Effector memory CD4-positive, alpha-beta T cell (primary cell): ENCODE data around the gene DBNDD2.

ENCODE experiments used
- DNase-seq, 3 donors: peaks; one replicate each; pipeline ENCODE4 v3.0.0-alpha.2; 2020
- H3K27ac ChIP-seq: 2 replicates; pipeline ENCODE4 v1.7.0; 2013; ENCODE audit warnings: mild to moderate bottlenecking, low read length, moderate library complexity; ENCODE audit not compliant: insufficient read depth, poor library complexity, severe bottlenecking
- H3K27me3 ChIP-seq: replicated peaks from 2 replicates; pipeline ENCODE4 v1.7.0; 2013; ENCODE audit warnings: mild to moderate bottlenecking, low read length; ENCODE audit not compliant: insufficient read depth, control insufficient read depth, poor library complexity, severe bottlenecking
- H3K36me3 ChIP-seq: 2 replicates; pipeline ENCODE4 v1.7.0; 2013; ENCODE audit warnings: mild to moderate bottlenecking, low read length, moderate library complexity; ENCODE audit not compliant: control insufficient read depth, insufficient read depth
- H3K4me1 ChIP-seq: 2 replicates; pipeline ENCODE4 v1.7.0; 2013; ENCODE audit warnings: low read length, mild to moderate bottlenecking; ENCODE audit not compliant: control insufficient read depth, insufficient read depth, poor library complexity, severe bottlenecking
- H3K4me3 ChIP-seq: 2 replicates; pipeline ENCODE4 v1.7.0; 2013; ENCODE audit warnings: low read length, low read depth, mild to moderate bottlenecking; ENCODE audit not compliant: insufficient read depth, poor library complexity, severe bottlenecking
- H3K9me3 ChIP-seq: 2 replicates; pipeline ENCODE4 v1.7.0; 2013; ENCODE audit warnings: mild to moderate bottlenecking, low read length, moderate library complexity; ENCODE audit not compliant: control insufficient read depth

DBNDD2 gene

DNA sequence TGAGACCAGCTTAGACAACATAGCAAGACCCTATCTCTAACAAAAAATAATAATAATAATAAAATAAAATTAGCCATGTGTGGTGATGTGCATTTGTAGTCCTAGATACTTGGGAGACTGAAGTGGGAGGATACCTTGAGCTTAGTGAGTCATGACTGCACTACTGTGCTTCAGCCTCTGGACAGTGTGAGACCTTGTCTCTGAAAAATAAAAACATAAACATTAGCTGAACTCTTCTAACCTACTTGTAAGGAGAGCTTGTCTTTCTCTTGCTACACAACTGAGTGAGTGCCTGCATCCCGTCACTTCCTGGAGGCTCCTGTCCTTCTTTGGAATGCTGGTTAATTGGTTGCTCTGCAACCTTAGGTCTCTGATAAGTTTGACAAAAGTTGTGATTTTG is 5.1 kb upstream of the DBNDD2 start:
- Histone ChIP-seq H3K27ac (no peak overlapping the region), H3K36me3 (peaks cover 4% of the 10 kb centered on the region)
- DNase-seq: no peak

DNA sequence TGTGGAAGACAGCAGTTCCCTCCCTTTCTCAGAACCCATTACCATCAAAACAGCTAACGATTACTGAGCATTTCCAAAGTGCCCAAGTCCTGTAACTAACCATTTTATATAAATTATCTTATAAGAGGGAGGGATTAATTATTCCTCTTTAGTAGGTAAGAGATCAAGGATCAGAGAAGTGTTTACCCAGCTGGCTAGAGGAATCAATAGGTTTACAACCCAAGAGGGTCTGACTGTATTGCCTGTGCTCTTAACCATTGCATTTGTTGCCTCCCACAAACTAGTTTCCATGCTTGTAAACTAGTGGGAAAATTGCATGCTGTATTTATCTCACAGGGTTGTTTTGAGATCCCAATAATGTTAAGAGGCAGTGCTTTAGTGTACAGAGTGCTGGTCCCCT is 3.7 kb upstream of the DBNDD2 start:
- H3K36me3 ChIP-seq: peaks cover 4% of the 10 kb centered on the region
- H3K9me3 ChIP-seq: peaks cover 9% of the 10 kb centered on the region
- no peak for DNase-seq
- H3K4me1 ChIP-seq: peaks cover 10% of the 10 kb centered on the region
- no peak overlapping the region for H3K27ac ChIP-seq
- H3K4me3 ChIP-seq: no peak overlapping the region
- H3K27me3 ChIP-seq: no peaks in the 10 kb centered on the region

More for the DNA sequence above, 5.1 kb upstream of the DBNDD2 start:
- H3K4me3 ChIP-seq: no peak overlapping the region
- peaks cover 10% of the 10 kb centered on the region for H3K4me1 ChIP-seq
- H3K9me3 ChIP-seq: peaks cover 9% of the 10 kb centered on the region
- H3K27me3 ChIP-seq: no peaks in the 10 kb centered on the region

DNA sequence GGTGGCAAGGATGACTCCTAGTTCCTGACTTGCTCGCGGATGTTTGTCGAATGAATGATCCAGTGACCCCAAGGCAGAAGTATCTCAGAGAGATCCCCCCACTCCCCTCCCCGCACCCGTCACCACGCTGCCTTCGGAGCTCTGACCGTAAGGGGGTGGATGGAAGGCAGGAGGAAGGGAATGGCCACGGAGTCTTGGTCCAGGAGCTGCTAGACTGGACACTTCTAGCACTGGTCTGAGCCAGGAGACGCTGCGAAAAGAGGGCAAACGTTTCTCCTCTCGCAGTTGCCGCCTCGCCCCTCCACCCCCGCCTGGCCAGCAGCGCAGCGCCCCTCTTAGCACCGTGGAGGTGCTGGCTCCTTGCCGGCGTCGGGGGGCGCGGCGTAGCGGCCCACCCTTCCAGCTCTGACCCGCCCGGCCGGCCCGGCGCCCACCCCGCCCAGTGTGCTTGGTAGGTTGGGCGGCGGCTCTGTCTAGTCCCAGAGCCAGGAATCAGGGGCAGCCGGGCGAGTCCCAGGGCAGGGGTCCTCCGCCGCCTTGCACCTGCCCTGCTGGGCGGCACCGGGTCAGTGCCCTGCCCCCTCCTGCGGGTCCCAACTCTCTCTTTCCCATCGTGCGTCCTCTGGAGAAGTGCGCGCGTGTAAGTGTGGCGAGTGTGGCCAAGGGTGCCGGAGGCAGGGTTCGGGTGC is 2.4 kb upstream of the DBNDD2 start:
- H3K27ac ChIP-seq: no peak overlapping the region
- peak overlapping the region; percentile 88 for H3K4me3 ChIP-seq
- H3K4me1 ChIP-seq: peaks cover 10% of the 10 kb centered on the region
- peaks cover 2% of the 10 kb centered on the region for H3K9me3 ChIP-seq
- H3K36me3 ChIP-seq: peaks cover under 1% of the 10 kb centered on the region
- DNase-seq: no peak
- H3K27me3 ChIP-seq: no peaks in the 10 kb centered on the region

DNA sequence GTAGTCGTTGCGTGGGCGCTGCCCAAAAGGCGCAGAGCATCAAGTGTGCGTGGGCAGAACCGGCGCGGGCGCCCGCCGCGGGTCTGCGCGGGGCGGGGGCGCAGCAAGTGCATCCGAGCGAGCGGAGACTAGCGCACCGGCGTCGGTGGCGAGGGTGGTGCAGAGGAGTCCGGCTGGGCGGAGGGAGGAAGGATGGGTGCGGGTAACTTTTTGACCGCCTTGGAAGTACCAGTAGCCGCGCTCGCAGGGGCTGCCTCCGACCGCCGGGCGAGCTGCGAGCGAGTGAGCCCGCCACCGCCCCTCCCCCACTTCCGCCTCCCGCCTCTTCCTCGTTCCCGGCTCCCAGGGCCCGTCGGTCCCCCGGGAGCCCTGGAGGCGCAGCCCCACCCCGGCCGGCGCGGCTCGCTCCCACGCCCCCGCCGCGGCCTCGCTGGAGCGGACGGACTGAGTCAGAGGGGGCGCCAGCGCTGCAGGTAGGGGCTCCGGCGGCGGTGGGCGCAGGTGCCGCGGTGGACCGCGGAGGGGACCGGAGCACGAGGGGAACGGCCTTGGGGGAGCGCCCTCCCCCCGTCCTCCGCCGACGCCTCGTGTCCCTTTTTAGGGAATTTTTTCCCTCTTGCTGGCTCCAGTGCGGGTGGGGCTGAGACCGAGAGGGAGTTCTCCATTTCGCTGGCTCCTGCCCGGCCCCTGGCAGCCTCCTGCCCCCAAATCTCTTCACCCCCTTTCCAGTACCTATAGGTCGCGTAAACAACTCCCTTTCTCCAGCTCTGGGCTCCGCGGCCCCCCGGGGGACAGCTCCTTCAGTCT is 1.6 kb upstream of the DBNDD2 start:
- peak overlapping the region; percentile 43 for H3K27ac ChIP-seq
- no peaks in the 10 kb centered on the region for H3K27me3 ChIP-seq
- H3K4me3 ChIP-seq: peak overlapping the region; percentile 88
- H3K9me3 ChIP-seq: no peaks in the 10 kb centered on the region
- no peaks in the 10 kb centered on the region for H3K36me3 ChIP-seq
- peak in 1 of 3 donors; percentile 34 for DNase-seq
- peaks cover 10% of the 10 kb centered on the region for H3K4me1 ChIP-seq

DNA sequence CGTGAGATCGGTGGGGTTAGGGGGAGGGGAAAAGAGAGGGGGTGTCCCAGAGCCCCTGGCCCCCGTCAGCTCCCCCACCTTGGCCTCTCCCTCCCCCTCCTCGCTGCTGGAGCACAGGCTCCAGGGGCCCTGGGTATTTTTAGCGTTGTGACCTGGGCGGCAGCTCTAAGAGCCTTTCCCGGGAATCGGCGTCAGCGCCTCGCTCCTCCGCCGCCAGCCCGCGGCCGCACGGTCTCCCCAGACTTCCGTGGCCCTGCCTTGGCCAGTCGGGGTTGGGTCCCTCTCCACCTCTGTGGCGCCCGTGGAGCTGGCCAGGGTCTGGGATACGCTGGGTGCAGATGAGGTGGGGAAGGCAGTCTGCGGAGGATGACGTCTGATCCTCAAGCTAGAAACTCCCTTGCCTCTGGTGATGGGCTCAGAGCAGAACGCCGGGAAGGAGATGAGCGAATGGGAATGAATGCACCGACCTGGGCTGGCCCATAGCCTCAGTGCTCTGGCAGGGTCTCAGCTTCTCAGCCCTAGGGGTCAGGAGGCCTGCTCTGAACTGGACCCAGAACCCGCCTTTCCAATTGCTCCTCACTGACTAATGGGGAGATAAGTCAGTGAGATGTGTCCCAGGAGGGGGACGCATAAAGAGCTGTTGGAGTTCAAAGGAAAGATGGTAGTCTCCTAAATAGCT is 883 bp upstream of the DBNDD2 start:
- Histone ChIP-seq H3K36me3 (no peaks in the 10 kb centered on the region), H3K9me3 (no peaks in the 10 kb centered on the region), H3K27me3 (no peaks in the 10 kb centered on the region), H3K4me3 (peak overlapping the region; percentile 88), H3K4me1 (peaks cover 10% of the 10 kb centered on the region), H3K27ac (peak overlapping the region; percentile 43)
- DNase-seq: no peak

DNA sequence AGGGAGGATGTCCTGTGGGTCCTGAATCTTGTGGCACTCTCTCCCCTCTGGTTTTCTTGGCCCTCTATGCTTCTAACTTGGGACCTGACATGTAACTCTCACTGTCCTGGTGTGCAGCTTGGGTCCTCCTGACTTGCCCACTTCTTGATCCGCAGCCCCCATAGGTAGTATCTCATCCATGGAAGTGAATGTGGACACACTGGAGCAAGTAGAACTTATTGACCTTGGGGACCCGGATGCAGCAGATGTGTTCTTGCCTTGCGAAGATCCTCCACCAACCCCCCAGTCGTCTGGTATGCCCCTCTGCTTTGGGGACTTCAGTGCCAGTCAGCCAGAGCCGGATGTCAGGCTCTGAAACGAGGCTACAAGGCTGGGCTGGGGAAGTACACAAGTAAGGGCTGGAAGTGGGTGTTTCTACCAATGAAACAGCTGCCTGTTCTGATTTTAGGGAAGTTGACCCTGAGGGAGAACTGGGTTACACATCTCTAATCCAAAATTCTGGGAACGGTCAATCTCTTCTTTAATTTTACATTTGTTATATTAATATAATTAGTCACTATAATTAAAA is 641 bp downstream of the DBNDD2 start:
- H3K9me3 ChIP-seq: no peaks in the 10 kb centered on the region
- H3K27me3 ChIP-seq: no peaks in the 10 kb centered on the region
- DNase-seq: no peak
- H3K4me3 ChIP-seq: no peak overlapping the region
- no peak overlapping the region for H3K27ac ChIP-seq
- no peaks in the 10 kb centered on the region for H3K36me3 ChIP-seq
- H3K4me1 ChIP-seq: peaks cover 10% of the 10 kb centered on the region

DNA sequence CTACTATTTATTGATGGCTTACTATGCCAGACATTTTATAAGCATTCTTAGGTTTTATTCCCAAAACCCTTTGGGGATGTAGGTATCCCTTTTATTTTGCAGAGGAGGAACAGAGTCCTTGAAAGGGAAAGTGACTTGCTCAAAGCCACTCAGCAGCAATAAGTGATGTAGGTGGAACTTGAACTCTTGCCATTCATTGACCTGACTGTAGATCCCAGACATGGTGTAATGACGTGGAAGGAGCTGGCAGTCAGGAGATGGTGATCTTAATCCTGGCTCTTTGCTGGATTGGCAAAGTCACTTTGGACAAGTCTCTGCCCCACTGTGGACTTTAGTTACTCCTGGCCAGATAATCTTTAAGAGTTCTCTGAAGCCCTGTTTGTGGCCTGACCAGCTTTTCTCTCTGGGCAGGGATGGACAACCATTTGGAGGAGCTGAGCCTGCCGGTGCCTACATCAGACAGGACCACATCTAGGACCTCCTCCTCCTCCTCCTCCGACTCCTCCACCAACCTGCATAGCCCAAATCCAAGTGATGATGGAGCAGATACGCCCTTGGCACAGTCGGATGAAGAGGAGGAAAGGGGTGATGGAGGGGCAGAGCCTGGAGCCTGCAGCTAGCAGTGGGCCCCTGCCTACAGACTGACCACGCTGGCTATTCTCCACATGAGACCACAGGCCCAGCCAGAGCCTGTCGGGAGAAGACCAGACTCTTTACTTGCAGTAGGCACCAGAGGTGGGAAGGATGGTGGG is 1.6 kb downstream of the DBNDD2 start:
- DNase-seq: no peak
- Histone ChIP-seq H3K27ac (no peak overlapping the region), H3K4me1 (peaks cover 10% of the 10 kb centered on the region), H3K36me3 (no peaks in the 10 kb centered on the region), H3K4me3 (no peak overlapping the region), H3K27me3 (no peaks in the 10 kb centered on the region), H3K9me3 (no peaks in the 10 kb centered on the region)

DNA sequence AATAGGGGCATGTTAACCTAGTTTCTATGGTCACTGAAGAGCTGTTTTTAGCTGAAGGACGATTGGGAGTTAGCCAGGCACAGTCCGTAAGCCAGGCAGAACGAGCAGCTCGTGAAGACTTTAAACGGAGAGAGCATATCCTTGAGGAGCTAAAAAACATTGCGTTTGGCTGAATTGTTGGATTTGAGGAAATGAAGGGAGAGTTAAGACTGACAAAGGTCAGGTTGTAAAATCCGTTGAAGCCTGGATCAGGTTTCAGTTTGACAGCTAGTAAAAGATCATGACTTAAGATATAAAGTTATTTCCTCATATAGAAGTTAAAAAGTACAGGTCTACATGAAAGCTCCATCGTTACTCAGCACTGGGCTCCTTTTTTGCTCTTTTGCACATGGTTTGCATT is 2.8 kb downstream of the DBNDD2 start:
- Histone ChIP-seq H3K4me1 (peaks cover 5% of the 10 kb centered on the region), H3K27me3 (no peaks in the 10 kb centered on the region), H3K9me3 (no peaks in the 10 kb centered on the region), H3K36me3 (no peaks in the 10 kb centered on the region), H3K27ac (no peak overlapping the region), H3K4me3 (no peak overlapping the region)
- DNase-seq: no peak

DNA sequence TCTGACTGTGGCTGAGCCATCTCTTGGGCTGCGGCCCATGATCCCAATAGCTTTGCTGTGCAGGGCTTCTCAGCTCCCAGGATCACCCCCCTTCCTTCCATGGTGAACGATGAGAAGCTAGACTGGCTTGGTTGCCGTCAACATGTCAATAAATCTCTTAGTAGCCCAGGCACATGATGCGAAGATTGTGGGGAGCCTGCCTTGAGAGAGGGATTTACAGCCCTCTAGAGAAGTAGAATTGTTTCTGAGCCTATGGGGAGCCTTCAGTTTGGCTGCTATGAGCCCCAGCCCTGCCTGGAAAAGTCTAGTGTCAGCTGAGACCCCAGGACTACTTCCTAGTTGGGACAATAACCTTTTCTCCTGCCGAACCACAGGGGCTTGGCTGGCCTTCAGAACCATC is 4.6 kb downstream of the DBNDD2 start:
- Histone ChIP-seq H3K27ac (no peak overlapping the region), H3K9me3 (no peaks in the 10 kb centered on the region), H3K4me3 (no peak overlapping the region), H3K27me3 (no peaks in the 10 kb centered on the region), H3K4me1 (peaks cover 9% of the 10 kb centered on the region), H3K36me3 (no peaks in the 10 kb centered on the region)
- DNase-seq: no peak
